Left hindlimb (tissue), 1 donor: ENCODE measurements around the gene POLRMT.
"Not testable (repeated sequence)": the region's sequence is repeated elsewhere in the genome, so short reads cannot be mapped to it uniquely, and the experiment has no call there.

Experiments used
- DNase-seq: peaks from one replicate; pipeline ENCODE4 v3.0.0-alpha.2; 2018

Gene POLRMT

DNA sequence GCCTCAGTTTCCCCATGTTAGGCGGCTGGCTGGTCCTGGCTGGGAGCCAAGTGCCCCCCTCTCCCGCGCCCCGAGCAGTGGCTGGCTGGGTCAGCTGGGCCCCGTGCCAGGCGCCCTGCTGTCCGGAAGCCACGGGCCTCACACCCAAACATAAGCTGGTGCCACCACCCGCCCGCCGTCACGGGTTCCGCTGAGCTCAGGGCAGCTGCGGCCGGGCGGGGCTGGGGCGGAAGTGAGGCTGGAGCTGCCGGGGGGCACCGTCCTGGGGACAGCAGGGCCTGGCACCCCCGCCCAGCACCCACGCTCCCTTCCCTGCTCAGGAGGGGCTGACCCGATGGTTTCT lies 24.4 kb downstream of the POLRMT start:
- DNase-seq, result no peak

DNA sequence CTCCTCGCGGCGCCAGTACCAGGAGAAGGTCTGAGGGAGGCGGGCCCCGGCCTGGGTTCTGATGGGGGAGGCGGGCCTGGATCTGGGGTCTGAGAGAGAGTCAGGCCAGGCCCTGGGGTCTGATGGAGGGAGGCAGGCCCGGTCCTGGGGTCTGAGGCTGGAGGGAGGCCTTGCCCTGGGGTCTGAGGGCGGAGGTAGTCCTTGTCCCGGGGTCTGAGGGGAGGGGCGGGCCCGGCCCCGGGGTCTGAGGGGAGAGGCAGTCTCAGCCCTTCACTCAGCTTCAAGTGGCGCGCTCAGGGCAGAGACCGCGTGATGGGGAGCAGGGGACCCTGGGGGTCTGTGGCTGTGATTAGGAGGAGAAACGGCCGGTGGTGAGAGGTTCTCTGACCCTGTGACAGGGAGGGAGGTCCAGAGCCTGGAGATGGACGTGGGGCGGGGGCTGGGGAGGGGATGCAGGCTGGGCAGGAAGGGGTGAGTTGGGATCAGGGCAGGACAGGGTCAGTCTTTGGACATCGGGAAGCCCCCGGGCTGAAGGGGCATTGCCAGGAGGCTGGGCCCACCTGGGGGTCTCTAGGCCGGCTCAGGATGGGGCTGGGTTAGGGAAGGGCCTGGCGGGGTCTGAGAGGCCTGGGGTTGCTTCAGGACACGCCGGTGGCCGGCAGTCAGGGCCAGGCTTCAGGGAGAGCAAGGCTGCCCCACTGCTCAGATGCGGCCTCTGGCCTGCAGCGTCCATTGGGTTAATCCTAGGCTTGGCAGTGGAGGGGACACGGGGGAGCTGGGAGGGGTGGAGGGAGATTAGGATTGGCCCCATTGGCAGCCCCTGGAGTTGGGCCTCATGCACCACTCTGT lies 25.0 kb downstream of the POLRMT start:
- no peak for DNase-seq

DNA sequence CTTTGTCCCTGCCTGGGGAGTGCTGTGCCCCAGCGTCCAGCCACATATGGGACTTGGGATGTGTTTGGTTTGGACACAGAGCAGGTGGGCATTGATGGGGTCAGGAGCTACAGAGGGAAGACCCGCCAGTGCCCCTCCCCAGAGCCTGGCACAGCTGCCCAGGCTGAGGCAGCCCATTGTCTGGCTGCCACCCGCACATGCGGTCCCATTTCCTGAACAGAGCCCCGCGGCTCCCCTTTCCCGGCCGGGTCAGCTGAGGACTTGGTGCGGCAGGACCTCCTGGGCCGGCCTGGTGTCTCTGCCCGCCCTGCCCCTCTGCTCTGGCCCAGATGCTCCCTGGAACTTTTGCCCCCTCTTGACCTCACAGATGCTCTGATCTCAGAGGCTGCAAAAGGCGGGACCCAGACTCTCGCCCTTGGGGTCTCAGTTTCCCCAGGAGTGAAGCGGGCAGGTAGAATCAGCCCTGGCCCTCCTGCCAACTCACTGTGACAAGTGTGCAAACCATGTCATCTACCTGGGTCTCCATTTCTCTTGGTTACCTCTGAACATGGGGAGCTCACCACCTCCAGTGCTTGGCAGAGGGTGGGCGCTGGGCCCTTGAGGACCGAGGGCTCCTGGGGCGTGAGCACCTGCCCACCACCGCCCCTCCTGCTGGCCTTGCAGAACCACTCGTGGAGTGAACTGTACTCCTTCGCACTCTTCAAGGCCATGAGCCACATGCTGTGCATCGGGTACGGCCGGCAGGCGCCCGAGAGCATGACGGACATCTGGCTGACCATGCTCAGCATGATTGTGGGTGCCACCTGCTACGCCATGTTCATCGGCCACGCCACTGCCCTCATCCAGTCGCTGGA lies 25.8 kb downstream of the POLRMT start:
- no peak for DNase-seq

DNA sequence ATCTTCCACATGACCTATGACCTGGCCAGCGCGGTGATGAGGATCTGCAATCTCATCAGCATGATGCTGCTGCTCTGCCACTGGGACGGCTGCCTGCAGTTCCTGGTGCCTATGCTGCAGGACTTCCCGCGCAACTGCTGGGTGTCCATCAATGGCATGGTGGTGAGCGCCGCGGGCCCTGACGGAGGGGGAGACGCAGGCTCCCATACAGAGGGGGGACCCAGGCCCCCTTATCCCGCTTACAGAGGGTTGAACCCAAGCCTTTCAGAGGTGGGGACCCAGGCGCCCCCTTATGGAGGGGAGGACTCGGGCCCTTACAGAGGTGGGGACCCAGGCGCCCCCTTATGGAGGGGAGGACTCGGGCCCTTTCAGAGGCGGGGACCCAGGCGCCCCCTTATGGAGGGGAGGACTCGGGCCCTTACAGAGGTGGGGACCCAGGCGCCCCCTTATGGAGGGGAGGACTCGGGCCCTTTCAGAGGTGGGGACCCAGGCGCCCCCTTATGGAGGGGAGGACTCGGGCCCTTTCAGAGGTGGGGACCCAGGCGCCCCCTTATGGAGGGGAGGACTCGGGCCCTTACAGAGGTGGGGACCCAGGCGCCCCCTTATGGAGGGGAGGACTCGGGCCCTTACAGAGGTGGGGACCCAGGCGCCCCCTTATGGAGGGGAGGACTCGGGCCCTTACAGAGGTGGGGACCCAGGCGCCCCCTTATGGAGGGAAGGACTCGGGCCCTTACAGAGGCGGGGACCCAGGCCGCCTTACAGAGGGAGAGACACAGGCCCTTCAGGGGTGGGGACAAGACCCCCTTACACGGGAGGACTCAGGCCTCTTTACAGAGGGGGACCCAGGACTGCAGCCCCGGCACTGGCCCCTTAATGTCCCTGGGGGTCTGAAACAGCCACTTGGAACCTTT lies 28.0 kb downstream of the POLRMT start:
- not testable (repeated sequence) for DNase-seq

DNA sequence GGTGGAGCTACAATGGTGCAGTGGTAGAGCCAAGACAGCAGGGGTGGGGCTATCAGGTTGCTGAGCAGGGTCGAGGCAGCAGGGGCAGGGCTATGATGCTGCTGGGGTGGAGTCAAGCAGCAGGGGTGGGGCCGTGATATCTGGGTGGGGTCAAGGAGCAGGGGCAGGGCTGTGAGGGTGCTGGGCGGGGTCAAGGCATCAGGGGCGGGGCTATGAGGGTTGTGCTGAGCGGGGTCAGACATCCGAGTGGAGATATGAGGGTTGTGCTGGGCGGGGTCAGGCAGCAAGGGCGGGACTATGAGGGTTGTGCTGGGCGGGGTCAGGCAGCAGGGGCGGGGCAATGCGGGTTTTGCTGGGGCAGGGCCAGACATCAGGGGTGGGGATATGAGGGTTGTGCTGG lies 29.0 kb downstream of the POLRMT start:
- DNase-seq, result no peak

DNA sequence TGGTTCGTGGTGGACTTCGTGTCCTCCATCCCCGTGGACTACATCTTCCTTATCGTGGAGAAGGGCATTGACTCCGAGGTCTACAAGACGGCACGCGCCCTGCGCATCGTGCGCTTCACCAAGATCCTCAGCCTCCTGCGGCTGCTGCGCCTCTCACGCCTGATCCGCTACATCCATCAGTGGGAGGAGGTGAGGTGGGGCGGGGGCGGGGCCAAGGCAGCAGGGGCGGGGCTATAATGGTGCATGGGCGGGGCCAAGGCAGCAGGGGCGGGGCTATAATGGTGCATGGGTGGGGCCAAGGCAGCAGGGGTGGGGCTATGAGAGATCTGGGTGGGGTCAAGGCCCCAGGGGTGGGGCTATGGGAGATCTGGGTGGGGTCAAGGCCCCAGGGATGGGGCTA lies 29.6 kb downstream of the POLRMT start:
- not testable (repeated sequence) for DNase-seq

DNA sequence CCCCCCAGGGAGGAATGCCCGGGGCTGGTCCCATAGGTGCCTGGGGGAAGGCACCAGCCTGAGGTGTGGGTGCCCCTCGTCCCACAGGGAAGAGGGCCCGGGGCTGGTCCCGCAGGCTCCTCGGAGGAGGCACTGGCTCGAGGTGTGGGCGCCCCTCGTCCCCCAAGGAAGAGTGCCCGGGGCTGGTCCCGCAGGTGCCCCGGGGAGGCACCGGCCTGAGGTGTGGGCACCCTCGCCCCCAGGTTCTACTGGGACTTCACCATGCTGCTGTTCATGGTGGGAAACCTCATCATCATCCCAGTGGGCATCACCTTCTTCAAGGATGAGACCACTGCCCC lies 30.1 kb downstream of the POLRMT start:
- not testable (repeated sequence) for DNase-seq

DNA sequence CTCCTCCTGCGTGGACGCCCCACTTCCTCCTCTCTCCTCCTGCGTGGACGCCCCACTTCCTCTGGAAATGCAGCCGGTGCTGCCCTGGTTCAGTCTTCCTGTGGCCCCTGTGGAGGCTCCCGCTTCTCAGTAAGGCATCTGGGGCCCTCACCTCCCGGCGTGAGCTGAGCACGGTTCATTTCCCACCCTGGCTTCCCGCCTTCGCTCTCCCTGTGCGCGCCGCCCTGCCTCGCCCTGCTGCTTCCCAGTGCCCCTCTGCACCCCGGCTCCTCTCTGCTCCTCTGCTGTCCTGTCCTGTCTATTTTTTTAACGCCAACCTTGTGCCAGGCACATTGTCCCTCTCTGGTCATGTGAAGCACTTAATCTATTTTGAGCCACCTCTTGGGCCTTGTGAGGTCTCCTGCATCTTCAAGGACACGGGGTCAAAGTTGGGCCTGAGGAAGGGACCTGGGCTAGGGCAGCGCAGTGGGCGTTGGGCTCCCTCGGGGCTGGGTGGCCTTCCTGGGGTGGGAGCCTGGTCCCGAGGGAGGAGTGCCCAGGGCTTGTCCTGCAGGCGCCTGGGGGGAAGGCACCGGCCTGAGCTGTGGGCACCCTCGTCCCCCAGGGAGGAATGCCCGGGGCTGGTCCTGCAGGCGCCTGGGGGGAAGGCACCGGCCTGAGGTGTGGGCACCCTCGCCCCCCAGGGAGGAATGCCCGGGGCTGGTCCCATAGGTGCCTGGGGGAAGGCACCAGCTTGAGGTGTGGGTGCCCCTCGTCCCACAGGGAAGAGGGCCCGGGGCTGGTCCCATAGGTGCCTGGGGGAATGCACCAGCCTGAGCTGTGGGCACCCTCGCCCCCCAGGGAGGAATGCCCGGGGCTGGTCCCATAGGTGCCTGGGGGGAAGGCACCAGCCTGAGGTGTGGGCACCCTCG lies 30.7 kb downstream of the POLRMT start:
- no peak for DNase-seq

DNA sequence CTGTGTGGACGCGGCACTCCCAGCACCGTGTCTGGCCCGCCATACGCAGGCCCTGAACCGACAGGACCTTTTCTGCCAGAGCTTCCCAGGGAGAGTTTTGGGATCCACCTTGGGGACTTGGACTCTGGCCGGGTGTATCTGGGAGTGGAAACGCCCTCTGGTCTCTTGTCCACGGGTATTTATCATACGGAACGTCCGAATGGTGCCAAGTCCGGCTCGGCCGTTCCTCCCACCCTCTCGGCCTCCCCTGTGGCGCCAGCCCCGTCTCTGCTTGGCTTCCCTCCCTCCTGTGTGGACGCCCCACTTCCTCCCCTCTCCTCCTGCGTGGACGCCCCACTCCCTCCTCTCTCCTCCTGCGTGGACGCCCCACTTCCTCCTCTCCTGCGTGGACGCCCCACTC lies 31.5 kb downstream of the POLRMT start:
- no peak for DNase-seq

DNA sequence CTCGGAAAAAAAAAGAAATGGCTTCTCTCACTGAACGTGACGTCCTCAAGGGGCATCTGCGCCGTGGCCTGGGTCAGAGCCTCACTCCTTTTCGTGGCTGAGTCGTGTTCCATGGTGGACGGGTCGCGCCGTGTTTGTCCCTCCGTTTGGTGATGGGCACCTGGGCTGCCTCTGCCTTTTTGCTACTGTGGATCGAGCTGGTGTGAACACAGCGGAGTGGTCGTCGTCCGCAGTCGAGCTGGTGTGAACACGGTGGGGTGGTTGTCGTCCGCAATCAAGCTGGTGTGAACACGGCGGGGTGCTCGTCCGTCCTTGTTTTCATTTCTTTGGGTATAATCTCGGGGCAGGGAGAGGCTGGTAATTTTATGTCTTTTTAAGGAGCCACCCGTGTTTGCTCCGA lies 32.0 kb downstream of the POLRMT start:
- DNase-seq, result no peak

DNA sequence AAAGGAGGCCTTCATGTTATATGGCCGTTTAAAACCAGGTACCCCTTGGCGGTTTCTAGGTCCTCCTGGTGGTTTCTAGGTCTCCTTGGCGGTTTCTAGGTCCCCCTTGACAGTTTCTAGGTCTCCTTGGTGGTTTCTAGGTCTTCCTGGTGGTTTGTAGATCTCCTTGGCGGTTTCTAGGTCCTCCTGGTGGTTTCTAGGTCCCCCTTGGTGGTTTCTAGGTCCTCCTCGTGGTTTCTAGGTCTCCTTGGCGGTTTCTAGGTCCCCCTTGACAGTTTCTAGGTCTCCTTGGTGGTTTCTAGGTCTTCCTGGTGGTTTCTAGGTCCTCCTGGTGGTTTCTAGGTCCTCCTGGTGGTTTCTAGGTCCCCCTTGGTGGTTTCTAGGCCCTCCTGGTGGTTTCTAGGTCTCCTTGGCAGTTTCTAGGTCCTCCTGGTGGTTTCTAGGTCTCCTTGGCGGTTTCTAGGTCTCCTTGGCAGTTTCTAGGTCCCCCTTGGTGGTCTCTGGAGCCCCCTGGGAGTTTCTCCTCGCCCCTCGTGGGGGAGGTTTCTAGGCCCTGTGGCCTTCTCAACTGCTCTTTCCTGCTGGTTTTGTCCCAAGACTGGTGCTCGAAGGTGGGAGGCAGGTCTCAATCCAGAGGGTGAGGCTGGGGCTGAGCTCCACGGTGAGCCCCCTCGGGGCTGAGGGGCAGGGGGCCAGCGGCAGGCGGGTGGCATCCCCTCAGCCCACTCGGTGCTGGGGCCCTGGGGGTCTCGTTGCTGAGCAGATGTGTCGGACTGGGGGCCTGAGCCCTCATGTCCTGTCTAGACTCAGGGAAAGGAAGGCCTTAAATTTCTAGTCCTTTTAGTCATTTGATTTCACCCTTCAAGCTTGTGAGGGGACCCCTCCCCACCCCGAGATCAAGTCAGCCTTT lies 35.7 kb downstream of the POLRMT start:
- no peak for DNase-seq

DNA sequence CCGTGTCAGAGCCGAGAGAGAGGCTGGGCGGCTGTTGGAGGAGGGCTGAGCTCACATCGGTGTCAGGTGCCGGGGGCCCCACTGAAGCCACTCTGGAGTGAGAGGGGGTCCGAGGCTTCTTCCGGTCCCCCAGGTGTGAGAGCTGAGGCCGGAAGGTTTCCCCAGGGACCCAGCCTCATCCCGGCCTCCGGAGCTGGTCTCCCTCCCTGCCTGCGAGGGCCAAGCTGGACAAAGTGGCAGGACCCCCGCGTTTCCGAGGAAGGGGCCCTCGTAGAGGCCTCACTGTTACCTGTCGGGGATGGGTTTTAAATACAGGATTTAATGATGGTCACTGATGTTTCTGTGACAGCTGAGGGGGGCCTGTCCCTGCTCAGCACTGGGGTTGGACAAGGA lies 37.1 kb downstream of the POLRMT start:
- DNase-seq, result no peak

DNA sequence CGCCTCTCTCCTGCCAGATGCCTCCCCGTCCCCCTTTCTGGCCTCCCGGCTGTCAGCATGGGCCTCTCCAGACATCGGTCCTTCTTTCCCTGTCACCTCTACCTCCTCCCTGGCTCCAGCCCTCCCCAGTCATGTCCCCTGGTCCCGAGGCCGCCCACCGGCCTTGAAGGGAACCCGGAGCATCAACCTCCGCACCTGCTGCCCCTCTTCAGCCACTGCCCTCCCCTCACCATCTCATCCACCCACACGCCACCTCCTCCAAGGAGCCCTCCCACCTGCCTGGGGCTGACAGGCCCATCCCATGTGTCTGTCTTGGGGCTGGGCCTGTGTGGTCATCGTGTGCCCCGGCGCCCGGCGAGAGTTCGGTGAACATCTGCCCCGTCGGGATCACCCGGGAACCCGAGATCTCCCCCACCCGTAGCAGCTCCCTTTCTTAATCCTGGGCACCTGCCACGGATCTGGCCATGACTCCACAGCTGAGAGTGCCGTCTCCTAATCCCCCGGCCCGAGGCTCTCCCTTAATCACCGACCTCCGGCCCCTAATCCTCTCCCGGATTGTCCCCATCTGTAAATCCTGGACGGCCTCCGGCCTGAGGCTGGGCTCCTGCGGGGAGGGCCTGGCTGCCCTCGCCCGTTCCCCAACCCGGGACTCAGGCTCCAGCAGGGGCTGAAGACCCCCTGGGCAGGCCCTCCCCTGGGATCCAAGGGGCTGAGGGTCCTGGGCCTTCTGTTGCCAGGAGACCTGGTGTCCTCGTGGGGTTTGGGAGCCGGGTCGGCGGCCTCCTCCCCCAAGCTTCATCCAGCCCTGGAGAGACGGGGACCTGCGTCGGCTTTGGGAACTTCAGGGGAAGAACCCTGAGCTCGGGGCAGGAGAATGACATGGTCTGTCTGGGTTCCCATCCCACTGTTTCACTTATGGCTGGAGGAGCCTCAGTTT lies 37.7 kb downstream of the POLRMT start:
- no peak for DNase-seq

DNA sequence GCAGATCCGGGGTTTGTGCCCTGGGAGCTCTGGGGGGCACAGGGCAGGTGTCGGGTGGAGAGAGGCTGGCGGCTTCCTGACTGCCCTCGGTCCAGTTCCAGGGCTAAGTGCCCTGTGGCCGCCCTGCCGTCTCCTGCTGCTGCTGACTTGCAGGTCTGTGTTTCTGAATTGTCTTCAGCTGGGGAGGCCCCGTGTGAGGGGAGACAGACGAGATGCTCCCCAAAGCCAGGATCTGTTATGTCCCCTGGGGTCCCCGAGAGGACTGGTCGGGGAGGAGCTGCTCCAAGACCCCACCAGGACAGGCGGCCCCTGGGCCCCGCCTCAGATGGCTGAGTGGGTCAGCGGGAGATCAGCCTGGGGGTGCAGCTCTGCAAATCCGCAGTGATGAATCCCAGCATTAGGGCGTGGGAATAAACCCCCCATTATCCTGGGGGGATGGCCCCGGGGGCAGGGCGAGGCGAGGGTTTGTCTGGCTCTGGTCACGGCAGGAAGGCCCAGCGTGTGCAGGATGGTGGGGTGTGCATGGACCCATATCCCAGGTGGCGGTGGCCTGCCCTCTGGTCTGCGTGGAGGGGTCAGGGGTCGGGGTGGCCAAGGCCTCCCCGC lies 39.0 kb downstream of the POLRMT start:
- DNase-seq, result no peak

DNA sequence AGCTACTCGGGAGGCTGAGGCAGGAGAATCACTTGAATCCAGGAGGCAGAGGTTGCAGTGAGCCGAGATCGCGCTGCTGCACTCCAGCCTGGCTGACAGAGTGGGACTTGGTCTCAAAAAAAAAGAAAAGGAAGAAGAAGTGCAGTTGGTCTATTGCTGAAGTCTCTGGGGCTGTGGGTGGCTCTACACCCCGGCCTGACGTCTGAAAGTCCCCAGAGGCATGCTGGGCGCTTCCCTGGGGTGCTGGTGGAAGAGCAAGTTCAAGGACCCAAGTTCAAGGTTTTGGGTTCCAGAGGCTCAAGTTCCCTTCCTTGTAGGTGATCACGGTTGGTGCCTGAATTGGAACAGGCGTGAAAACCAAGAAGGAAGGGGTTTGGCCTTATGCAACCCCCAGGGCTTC lies 39.8 kb downstream of the POLRMT start:
- no peak for DNase-seq

DNA sequence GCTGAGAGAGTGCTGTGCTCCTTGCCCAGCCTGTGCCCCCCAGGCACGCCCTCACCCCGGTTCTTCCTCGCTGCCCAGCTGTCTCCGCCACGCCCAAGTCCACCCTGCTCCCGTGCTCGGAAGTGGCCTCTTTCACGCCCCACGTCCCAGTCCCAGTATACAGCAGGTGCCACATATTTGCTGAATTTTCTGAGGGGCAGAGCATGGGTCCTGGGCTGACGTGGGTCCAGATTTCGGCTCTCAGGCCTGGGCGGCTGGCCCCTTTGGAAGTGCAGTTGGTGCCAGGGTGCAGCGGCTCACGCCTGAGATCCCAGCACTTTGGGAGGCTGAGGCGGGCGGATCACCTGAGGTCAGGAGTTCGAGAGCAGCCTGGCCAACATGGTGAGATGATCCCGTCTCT lies 40.3 kb downstream of the POLRMT start:
- no peak for DNase-seq

DNA sequence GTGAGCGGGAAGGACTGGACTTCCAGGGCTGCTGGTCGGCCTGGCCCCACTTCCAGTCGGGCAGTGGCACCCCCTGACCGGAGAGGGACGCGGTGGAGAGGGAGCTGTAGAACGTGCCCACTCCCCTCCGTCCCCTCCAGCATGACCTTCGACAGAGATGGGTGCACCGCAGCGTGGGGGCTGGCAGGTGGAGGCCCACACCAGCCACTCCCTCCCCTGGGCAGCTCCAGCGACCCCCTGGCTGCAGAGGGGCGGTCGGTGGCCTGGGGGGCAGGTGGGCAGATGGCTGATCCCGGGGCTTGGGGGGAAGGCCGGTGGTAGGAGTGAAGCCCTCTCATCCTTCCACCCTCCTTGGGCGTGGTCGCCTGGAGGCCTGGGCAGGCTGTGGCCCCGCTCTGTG lies 41.2 kb downstream of the POLRMT start:
- DNase-seq, result no peak

DNA sequence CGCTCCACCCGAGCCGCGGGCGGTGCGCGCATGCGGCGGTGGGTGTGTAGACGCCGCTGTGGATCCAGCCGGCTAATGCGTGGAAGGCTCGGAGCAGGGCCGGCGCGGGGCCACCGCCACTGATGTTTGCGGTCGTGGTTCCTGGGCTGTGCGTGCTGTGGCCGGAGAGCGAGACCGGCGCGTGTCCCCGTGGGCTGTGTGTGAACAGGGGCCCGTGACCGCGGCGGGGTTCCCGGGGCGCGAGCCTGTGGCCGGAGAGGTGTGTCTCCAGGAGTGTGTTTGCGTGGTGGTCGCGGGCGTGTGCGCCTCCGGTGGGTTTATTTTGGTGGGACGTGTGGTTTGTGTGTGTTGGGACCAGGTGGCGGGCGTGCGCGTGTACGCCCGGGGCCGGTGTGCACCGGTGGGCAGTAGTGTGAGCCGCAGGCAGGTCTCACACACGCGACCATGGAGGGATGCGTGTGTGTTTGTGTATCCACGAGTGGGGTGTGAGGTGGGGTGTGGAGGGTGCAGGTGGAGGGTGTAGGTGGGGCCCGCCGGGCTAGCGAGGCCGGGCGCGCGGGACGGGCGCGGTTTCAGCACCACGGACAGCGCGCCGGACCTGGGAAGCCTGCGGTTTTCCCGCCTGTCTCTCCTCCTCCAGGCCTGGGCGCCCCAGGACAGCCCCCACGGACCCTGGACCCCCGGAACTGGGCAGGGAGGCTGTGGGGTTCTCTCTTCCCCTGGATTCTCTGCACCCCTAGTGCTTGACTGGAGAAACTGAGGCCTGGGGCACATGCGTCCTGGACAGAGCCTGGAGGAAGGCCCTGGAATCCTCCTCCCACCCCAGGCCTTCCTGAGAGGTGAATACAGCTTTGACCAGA lies 42.0 kb downstream of the POLRMT start:
- DNase-seq, result no peak

DNA sequence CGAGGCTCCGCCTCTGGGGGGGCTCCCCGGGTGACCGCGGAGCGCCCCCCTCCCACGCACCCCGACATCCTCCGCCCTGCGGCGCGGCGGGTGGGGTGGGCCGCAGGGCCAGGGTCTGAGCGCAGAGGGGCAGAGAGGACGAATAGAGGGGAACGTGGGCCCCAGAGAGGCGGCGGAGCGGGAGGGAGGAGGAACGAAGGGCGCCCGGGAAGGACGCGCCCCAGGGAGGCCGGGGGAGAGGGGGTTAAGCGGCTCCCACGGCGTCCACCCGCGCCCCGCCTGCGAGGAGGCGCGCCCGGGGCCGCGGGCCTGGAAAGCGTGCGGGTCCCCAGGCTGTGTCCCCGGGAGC lies 42.6 kb downstream of the POLRMT start:
- no peak for DNase-seq
